Chondrocyte (in vitro differentiated cells): ENCODE data around the gene RIPK3. TPM values are rescaled to one million over a fixed set of nuclear protein-coding genes. Genes with fewer than 3 reads are reported as not detected.

Experiments
- DNase-seq: peaks from one replicate; pipeline ENCODE4 v3.0.0; 2021; ENCODE audit warnings: mixed read lengths, low spot score
- H3K27ac Mint-ChIP-seq: one replicate; pipeline ENCODE4 v1.8.0; 2021; ENCODE audit warnings: mild to moderate bottlenecking, moderate library complexity, mixed read lengths; ENCODE audit not compliant: unreplicated experiment
- H3K27me3 Mint-ChIP-seq: 2 replicates; pipeline ENCODE4 v1.8.0; 2021; ENCODE audit warnings: low read depth, mixed read lengths
- H3K36me3 Mint-ChIP-seq: 2 replicates; pipeline ENCODE4 v1.8.0; 2021; ENCODE audit warnings: low read depth, mixed read lengths
- H3K4me1 Mint-ChIP-seq: 2 replicates; pipeline ENCODE4 v1.8.0; 2021; ENCODE audit warnings: low read depth, mild to moderate bottlenecking, mixed read lengths
- H3K4me3 Mint-ChIP-seq: one replicate; pipeline ENCODE4 v1.8.0; 2021; ENCODE audit warnings: mild to moderate bottlenecking, moderate library complexity, mixed read lengths; ENCODE audit not compliant: unreplicated experiment
- H3K9me3 Mint-ChIP-seq: 2 replicates; pipeline ENCODE4 v1.8.0; 2021; ENCODE audit warnings: low read depth, mixed read lengths
- CTCF ChIP-seq: fragments of 200-600 bp; sonication (generic); IDR thresholded peaks from 2 replicates; pipeline ENCODE4 v1.5.0; 2021; ENCODE audit warnings: antibody characterized with exemption, mild to moderate bottlenecking, moderate library complexity
- total RNA-seq: library from RNA; stranded (reverse); gene quantifications from 3 replicates; pipeline ENCODE4 v1.2.1, GENCODE V29; 2021

Gene RIPK3
- total RNA-seq, 1 donor from 2014 or later = 1.3 TPM

DNA sequence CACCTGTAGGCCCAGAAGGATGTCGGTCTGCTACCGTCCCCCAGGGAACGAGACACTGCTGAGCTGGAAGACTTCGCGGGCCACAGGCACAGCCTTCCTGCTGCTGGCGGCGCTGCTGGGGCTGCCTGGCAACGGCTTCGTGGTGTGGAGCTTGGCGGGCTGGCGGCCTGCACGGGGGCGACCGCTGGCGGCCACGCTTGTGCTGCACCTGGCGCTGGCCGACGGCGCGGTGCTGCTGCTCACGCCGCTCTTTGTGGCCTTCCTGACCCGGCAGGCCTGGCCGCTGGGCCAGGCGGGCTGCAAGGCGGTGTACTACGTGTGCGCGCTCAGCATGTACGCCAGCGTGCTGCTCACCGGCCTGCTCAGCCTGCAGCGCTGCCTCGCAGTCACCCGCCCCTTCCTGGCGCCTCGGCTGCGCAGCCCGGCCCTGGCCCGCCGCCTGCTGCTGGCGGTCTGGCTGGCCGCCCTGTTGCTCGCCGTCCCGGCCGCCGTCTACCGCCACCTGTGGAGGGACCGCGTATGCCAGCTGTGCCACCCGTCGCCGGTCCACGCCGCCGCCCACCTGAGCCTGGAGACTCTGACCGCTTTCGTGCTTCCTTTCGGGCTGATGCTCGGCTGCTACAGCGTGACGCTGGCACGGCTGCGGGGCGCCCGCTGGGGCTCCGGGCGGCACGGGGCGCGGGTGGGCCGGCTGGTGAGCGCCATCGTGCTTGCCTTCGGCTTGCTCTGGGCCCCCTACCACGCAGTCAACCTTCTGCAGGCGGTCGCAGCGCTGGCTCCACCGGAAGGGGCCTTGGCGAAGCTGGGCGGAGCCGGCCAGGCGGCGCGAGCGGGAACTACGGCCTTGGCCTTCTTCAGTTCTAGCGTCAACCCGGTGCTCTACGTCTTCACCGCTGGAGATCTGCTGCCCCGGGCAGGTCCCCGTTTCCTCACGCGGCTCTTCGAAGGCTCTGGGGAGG, 28.9 kb downstream of the RIPK3 start, which contains the start of gene LTB4R:
Gene LTB4R (plus strand): TSS at position 857 of the 959 bp plus-strand sequence. CDS start 4,150 bp downstream, outside the sequence.
- H3K27ac Mint-ChIP-seq = no peak within 1 kb of the TSS
- H3K27me3 Mint-ChIP-seq = no peaks in the 10 kb centered on the region
- H3K4me3 Mint-ChIP-seq = no peak within 1 kb of the TSS
- H3K9me3 Mint-ChIP-seq = no peaks in the 10 kb centered on the region
- no peak for DNase-seq
- peaks cover 8% of the 10 kb centered on the region for H3K36me3 Mint-ChIP-seq
- no peak for TF ChIP-seq CTCF
- H3K4me1 Mint-ChIP-seq = peaks cover 6% of the 10 kb centered on the region

DNA sequence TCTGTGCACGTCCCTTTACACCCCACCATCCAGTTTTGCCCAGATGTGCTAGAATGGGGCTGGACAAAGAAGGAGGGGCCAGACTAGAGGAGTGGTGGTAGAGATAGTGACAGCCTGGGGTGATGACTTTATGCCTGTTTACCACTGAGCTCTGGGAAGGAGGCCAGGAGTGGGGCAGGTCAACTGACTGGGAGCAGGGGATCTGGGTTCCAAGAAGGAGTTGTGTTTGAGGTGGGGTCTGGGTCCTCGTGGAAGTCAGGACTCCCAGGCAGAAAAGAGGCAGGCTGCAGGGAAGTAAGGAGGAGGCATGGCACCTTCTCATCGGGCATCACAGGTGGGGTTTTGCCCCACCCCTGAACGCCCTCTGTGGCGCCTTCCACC, 29.5 kb downstream of the RIPK3 start:
- Mint-ChIP-seq H3K9me3 (no peaks in the 10 kb centered on the region), H3K4me1 (peaks cover 6% of the 10 kb centered on the region), H3K27me3 (no peaks in the 10 kb centered on the region), H3K4me3 (no peak overlapping the region), H3K36me3 (peaks cover 12% of the 10 kb centered on the region), H3K27ac (no peak overlapping the region)
- TF ChIP-seq CTCF = no peak
- DNase-seq = no peak

GRCh38 chr14:24309538-24310264, 30.1 kb downstream of the RIPK3 start, which contains the start of gene LTB4R2:
Gene LTB4R2, plus strand, starts transcription at chr14:24310140. Its CDS starts 525 bp downstream, at chr14:24310665.
- H3K4me1 Mint-ChIP-seq = peaks cover 6% of the 10 kb centered on the region
- TF ChIP-seq CTCF = no peak
- H3K27me3 Mint-ChIP-seq = no peaks in the 10 kb centered on the region
- no peak within 1 kb of the TSS for H3K4me3 Mint-ChIP-seq
- no peak within 1 kb of the TSS for H3K27ac Mint-ChIP-seq
- no peaks in the 10 kb centered on the region for H3K9me3 Mint-ChIP-seq
- no peak for DNase-seq
- peaks cover 18% of the 10 kb centered on the region for H3K36me3 Mint-ChIP-seq

DNA sequence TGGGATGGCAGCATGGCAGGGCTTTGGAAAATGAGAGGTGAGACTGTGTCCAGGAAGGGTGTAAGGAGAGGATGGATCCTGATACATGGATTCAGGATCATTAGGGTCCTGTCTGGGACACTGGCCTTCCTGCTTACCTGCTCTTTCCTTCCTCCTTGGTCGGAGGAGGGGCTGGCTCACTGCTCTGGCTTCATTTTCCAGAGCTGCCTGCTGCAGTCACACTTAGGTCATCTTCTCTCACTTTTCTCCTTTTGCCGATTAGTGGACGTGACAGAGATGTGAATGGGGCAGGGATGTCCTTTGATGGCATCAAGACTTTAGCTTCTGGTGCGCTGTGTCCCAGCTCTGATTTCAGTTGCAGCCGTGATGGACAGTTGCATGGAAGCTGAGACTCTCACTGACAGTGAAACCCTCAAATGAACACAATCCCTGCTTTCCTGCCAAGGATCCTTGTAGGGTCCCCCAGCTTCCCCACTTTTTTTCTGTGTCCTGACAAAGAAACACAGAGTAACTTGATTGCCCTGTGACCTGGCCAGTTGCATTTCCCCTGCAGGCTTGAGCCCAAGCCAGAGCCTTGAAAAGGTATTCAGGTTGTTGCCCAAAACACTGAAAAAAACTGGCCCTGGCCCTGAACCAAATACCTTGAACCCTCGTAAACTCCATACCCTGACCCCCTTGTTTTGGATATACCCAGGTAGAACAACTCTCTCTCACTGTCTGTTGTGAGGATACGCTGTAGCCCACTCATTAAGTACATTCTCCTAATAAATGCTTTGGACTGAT, 31.3 kb downstream of the RIPK3 start:
- TF ChIP-seq CTCF = peak; percentile 35
- H3K4me1 Mint-ChIP-seq = peaks cover 6% of the 10 kb centered on the region
- no peak overlapping the region for H3K4me3 Mint-ChIP-seq
- no peak for DNase-seq
- H3K9me3 Mint-ChIP-seq = no peaks in the 10 kb centered on the region
- H3K27ac Mint-ChIP-seq = peak overlapping the region; percentile 8
- no peaks in the 10 kb centered on the region for H3K27me3 Mint-ChIP-seq
- peaks cover 25% of the 10 kb centered on the region for H3K36me3 Mint-ChIP-seq
